SU-DHL-6 (cell line): Measurements from ENCODE around the gene RGMA.

Source experiments
- EZH2phosphoT487 ChIP-seq: fragments of 200-600 bp; sonication (generic), shearing (Covaris generic); conservative IDR thresholded peaks from 2 replicates; pipeline ENCODE4 v1.6.1; 2018; ENCODE audit warnings: mild to moderate bottlenecking, antibody characterized with exemption, low read length, moderate library complexity, mixed read lengths
- TF ChIP-seq, protein P1 (sequence below): fragments of 200-600 bp; sonication (generic); IDR thresholded peaks from one replicate; pipeline ENCODE4 v1.5.1; 2017; ENCODE audit warnings: antibody characterized with exemption, mild to moderate bottlenecking, low read length, moderate library complexity; ENCODE audit not compliant: insufficient read depth, poor library complexity, severe bottlenecking

DNA sequence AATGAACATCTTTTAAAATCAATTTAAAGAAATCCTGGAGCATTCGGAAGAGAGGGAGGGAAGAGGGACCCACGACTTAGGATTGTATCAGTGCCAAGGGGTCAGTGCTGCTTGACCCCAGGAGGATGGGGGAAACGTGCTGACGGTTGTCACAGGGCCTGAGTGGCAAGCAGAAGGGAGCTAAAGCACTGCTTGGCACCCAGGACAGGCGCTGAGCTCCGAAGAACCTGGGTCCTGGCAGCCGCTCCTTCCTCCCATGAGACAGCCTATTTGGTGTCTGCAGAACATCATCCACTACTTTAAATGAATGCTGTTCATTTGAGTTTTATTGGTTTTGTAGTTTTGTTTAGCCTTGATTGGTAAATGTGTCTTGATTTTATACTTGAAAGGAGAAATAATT, 54.5 kb downstream of the RGMA start:
- TF ChIP-seq EZH2phosphoT487: no peak
- TF ChIP-seq, protein P1, sequence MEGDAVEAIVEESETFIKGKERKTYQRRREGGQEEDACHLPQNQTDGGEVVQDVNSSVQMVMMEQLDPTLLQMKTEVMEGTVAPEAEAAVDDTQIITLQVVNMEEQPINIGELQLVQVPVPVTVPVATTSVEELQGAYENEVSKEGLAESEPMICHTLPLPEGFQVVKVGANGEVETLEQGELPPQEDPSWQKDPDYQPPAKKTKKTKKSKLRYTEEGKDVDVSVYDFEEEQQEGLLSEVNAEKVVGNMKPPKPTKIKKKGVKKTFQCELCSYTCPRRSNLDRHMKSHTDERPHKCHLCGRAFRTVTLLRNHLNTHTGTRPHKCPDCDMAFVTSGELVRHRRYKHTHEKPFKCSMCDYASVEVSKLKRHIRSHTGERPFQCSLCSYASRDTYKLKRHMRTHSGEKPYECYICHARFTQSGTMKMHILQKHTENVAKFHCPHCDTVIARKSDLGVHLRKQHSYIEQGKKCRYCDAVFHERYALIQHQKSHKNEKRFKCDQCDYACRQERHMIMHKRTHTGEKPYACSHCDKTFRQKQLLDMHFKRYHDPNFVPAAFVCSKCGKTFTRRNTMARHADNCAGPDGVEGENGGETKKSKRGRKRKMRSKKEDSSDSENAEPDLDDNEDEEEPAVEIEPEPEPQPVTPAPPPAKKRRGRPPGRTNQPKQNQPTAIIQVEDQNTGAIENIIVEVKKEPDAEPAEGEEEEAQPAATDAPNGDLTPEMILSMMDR: no peak
